DOHH2 (cell line): ENCODE measurements around the gene TPRA1.

Experiments used
- H3F3A ChIP-seq: fragments of 200-600 bp; sonication (generic), shearing (Covaris generic); 2 replicates; pipeline ENCODE4 v1.6.0; 2016; ENCODE audit warnings: antibody characterized with exemption, mild to moderate bottlenecking; ENCODE audit not compliant: control insufficient read depth, insufficient read depth
- H3K27ac ChIP-seq: fragments of 200-600 bp; sonication (generic); 2 replicates; pipeline ENCODE4 v1.5.1; 2014; ENCODE audit warnings: low read depth, mild to moderate bottlenecking, low read length, moderate library complexity
- H3K27me3 ChIP-seq: fragments of 200-600 bp; sonication (generic); 2 replicates; pipeline ENCODE4 v1.6.1; 2014; ENCODE audit warnings: mild to moderate bottlenecking, low read length, mixed read lengths; ENCODE audit not compliant: control insufficient read depth
- H3K36me3 ChIP-seq: fragments of 200-600 bp; sonication (generic); 2 replicates; pipeline ENCODE4 v1.6.1; 2014; ENCODE audit warnings: mild to moderate bottlenecking, low read length, moderate library complexity, mixed read lengths; ENCODE audit not compliant: control insufficient read depth
- H3K4me1 ChIP-seq: fragments of 200-600 bp; sonication (generic); 2 replicates; pipeline ENCODE4 v1.6.1; 2014; ENCODE audit warnings: mild to moderate bottlenecking, low read length, mixed read lengths; ENCODE audit not compliant: control insufficient read depth
- H3K4me2 ChIP-seq: fragments of 200-600 bp; sonication (generic); 2 replicates; pipeline ENCODE4 v1.6.0; 2014; ENCODE audit warnings: mild to moderate bottlenecking, low read length, moderate library complexity
- H3K4me3 ChIP-seq: fragments of 200-600 bp; sonication (generic); 2 replicates; pipeline ENCODE4 v1.5.1; 2014; ENCODE audit warnings: mild to moderate bottlenecking, low read length, mixed read lengths
- H3K79me2 ChIP-seq: fragments of 200-600 bp; sonication (generic); 2 replicates; pipeline ENCODE4 v1.6.1; 2014; ENCODE audit warnings: mild to moderate bottlenecking, low read length, mixed read lengths; ENCODE audit not compliant: control insufficient read depth
- H3K9me2 ChIP-seq: fragments of 200-600 bp; sonication (generic); replicated peaks from 2 replicates; pipeline ENCODE4 v1.6.1; 2014; ENCODE audit warnings: mild to moderate bottlenecking, low read length, mixed read lengths; ENCODE audit not compliant: control insufficient read depth
- H3K9me3 ChIP-seq: fragments of 200-600 bp; sonication (generic); 2 replicates; pipeline ENCODE4 v1.6.1; 2014; ENCODE audit warnings: antibody characterized with exemption, low read length, mixed read lengths; ENCODE audit not compliant: control insufficient read depth, insufficient read depth
- H4K20me1 ChIP-seq: fragments of 200-600 bp; sonication (generic); 2 replicates; pipeline ENCODE4 v1.6.0; 2014; ENCODE audit warnings: low read depth, mild to moderate bottlenecking, antibody characterized with exemption, low read length, moderate library complexity; ENCODE audit not compliant: control insufficient read depth, insufficient read depth
- EZH2phosphoT487 ChIP-seq: fragments of 200-600 bp; sonication (generic); IDR thresholded peaks from 2 replicates; pipeline ENCODE4 v1.6.1; 2017; ENCODE audit warnings: borderline replicate concordance, mild to moderate bottlenecking, antibody characterized with exemption, low read length, moderate library complexity, mixed read lengths
- TF ChIP-seq, protein P1 (sequence below): fragments of 200-600 bp; sonication (generic); IDR thresholded peaks from one replicate; pipeline ENCODE4 v1.5.1; 2014; ENCODE audit warnings: antibody characterized with exemption, mild to moderate bottlenecking, low read depth, low read length; ENCODE audit not compliant: poor library complexity, severe bottlenecking

Gene TPRA1

DNA sequence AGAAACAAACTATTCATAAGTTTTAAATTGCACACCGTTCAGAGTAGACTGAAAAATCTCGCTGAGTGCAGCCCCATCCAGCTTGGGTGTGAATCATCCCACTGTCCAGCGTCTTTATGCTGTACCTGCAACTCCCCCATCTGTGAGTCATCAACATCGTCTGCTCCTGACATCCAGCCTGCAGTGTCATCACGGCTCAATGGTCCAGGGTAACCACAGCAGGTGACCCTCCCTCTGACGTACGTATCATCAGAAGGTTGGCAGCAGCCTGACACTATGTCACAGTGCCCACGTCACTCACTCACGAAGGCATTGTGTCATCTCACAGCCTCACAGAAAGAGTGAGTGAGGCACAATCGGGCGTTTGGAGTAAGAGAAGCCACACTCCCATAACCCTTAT, 65.2 kb downstream of the TPRA1 start:
- H3K27me3 ChIP-seq: peaks cover 7% of the 10 kb centered on the region; the same call in 1 of the 2 replicates
- H3K4me1 ChIP-seq: peaks cover 14% of the 10 kb centered on the region
- no peak overlapping the region for H3K27ac ChIP-seq
- no peak overlapping the region for H3K4me2 ChIP-seq
- H3K9me2 ChIP-seq: no peaks in the 10 kb centered on the region
- no peaks in the 10 kb centered on the region for H3F3A ChIP-seq
- no peaks in the 10 kb centered on the region for H3K36me3 ChIP-seq
- H3K79me2 ChIP-seq: no peaks in the 10 kb centered on the region
- H4K20me1 ChIP-seq: no peaks in the 10 kb centered on the region
- no peaks in the 10 kb centered on the region for H3K9me3 ChIP-seq
- TF ChIP-seq, protein P1, sequence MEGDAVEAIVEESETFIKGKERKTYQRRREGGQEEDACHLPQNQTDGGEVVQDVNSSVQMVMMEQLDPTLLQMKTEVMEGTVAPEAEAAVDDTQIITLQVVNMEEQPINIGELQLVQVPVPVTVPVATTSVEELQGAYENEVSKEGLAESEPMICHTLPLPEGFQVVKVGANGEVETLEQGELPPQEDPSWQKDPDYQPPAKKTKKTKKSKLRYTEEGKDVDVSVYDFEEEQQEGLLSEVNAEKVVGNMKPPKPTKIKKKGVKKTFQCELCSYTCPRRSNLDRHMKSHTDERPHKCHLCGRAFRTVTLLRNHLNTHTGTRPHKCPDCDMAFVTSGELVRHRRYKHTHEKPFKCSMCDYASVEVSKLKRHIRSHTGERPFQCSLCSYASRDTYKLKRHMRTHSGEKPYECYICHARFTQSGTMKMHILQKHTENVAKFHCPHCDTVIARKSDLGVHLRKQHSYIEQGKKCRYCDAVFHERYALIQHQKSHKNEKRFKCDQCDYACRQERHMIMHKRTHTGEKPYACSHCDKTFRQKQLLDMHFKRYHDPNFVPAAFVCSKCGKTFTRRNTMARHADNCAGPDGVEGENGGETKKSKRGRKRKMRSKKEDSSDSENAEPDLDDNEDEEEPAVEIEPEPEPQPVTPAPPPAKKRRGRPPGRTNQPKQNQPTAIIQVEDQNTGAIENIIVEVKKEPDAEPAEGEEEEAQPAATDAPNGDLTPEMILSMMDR: no peak
- no peak for TF ChIP-seq EZH2phosphoT487
- H3K4me3 ChIP-seq: no peak overlapping the region

DNA sequence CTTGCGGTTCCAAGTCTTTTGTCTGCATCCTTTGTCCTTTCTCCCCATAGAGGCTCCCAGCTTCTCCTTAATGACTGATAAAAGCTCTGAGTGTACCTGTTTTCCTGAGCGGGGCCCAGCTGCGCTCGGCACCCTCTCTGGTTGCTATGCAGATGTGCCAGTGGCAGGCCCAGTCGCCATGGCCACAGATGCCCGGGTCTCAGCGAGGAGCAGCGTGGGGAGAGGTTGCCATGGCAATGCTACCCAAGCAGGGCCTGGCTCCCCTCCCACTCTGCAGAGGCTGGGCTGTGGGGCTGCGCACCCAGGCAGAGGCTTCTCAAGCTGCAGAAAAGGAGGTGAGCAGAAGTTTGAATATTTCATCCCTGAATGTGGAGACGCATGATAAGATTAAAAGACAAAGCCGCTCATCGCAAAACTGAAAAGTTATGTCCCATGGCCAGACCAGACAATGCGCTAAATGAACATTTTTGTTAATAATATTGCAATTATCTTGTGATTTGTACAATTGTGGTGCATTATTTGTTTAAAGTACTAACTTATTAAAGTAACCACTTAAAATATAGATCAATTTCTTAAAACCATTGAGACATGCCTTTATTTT, 66.1 kb downstream of the TPRA1 start:
- H3K27ac ChIP-seq: no peak overlapping the region
- H3K36me3 ChIP-seq: no peaks in the 10 kb centered on the region
- no peak overlapping the region for H3K4me3 ChIP-seq
- H3K4me2 ChIP-seq: no peak overlapping the region
- H3K9me2 ChIP-seq: no peaks in the 10 kb centered on the region
- peaks cover 5% of the 10 kb centered on the region for H3K4me1 ChIP-seq
- no peaks in the 10 kb centered on the region for H4K20me1 ChIP-seq
- TF ChIP-seq EZH2phosphoT487: no peak
- TF ChIP-seq, protein P1: no peak
- H3K79me2 ChIP-seq: no peaks in the 10 kb centered on the region
- H3K27me3 ChIP-seq: peaks cover 7% of the 10 kb centered on the region; the same call in 1 of the 2 replicates
- no peaks in the 10 kb centered on the region for H3K9me3 ChIP-seq
- H3F3A ChIP-seq: no peaks in the 10 kb centered on the region
